HG02840 (cell line): Measurements from ENCODE around the gene PPM1H.
"Not testable (repeated sequence)": the region's sequence is repeated elsewhere in the genome, so short reads cannot be mapped to it uniquely, and the experiment has no call there.

ENCODE experiments used
- ATAC-seq: cut with Tn5 transposase; IDR thresholded peaks from one replicate; pipeline ENCODE4 v1.9.1; 2021; ENCODE audit warnings: mild to moderate bottlenecking, moderate library complexity, moderate number of reproducible peaks; ENCODE audit not compliant: unreplicated experiment, low FRiP score

PPM1H gene

DNA sequence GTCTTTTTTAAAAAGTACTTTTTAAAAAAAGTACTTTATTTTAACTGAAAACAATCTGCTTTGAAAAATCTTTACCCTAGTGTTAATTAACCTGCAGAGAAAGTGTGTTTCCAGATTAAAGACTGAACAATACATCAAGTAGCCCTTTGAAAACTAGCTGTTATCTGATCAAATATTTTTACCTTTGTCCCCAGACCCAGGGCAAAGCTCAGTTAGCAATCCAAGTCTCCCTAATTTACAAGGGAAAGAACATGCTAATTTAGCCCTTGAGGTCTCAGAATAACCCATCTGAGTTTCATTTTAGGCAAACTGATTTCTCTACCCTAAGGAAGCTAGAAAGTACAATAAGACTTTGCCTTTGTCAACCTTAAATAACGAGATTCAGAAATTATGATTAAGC lies 91.2 kb downstream of the PPM1H start:
- ATAC-seq = no peak

DNA sequence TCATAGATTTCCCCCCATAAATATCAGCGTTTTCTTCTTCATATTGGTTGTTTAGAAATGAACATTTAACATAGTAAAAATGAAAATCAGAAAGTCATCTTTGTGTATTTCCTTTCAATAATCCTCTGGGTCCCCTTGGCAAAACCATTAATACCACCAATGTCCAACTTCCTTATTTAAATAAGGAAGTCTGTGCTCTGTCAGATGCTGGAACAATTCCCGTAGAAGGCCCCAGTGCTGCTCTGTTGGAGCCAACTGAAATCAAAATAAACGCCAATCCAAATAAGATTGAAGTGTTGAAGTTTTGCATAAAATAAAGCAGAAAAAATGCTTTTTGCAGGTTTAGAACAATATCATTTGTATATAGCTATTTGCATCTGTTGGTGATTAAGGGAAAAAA lies 93.1 kb downstream of the PPM1H start:
- ATAC-seq = no peak

DNA sequence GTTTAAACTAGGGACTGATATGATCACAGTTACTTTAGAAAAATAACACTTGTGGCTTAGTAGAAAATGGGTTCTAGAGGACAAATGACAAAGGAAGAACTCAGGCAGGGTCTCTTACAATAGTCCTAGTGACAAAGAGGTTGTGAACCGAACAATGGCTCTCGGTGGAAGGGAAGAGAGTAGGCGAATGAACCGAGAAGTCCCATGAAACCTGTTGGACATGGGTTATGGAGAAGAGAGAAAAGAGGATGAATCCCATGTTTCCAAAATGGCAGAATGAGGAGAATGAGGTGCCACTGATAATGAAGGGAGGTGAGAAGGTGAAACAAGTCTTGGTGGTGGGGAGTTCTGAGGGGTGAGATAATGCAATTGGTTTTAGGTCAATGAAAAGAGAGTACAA lies 94.1 kb downstream of the PPM1H start:
- no peak for ATAC-seq

DNA sequence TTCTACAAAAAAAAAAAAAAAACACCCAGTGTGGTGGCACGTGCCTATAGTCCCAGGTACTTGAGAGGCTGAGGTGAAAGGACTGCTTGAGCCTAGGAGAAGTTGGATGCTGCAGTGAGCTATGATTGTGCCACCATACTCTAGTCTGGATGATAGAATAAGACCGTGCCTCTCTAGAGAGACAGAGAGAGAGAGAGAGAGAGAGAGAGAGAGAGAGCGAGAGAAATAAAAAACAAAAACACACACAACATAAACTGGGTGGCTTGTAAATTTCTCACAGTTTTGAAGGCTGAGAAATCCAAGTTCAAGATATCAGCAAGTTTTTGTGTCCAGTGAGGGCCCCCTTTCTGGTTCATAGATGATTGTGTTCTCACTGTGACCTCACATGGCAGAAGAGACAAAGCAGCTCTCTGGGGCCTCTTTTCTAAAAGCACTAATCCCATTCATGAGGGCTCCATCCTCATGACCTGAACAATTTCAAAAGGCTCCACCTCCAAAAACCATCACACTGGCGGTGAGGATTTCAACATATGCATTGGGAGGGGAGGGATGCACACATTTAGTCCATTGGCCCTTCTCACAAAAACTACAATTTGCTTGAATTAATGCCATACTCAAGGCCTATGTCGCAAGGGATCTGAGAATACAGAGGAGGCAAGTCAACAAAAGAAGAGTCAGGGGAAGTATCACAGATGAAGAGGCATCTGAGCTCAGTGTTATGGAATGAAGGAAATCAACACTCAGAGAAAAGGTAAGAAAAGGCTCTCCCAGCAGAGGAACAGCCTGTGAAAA lies 94.9 kb downstream of the PPM1H start:
- no peak for ATAC-seq

DNA sequence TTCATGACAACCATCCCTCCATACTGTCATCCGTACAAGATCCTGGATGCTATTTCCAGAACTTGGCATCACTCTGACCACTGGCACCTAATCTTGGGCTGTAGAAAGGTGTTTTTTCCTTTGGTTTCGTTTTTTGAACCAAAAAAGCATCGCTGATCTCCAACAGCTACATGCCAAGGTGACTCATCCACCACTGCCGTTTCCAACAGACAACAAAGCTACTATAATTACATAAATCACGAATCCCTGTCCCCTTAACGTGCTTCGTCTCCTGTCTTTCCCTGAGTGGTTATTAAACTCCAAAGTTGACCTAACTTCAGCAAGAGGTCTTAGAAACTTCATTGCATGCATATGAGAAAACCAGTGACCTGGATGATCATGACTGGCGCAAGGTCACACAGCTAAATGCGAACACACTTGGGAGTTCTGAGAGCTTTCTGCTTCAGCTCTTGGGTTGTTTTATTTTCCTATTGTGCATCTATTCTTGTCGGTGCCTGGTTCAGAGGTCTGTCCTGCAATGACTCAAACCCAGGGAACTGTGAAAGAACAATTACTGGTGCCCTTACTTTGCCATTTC lies 99.9 kb downstream of the PPM1H start:
- ATAC-seq = no peak

GRCh38 chr12:62834406-62834805 lies 100.5 kb downstream of the PPM1H start:
- ATAC-seq = no peak

- no peak for ATAC-seq
Measured at GRCh38 chr12:62833634-62834033, 101.3 kb downstream of the PPM1H start.

DNA sequence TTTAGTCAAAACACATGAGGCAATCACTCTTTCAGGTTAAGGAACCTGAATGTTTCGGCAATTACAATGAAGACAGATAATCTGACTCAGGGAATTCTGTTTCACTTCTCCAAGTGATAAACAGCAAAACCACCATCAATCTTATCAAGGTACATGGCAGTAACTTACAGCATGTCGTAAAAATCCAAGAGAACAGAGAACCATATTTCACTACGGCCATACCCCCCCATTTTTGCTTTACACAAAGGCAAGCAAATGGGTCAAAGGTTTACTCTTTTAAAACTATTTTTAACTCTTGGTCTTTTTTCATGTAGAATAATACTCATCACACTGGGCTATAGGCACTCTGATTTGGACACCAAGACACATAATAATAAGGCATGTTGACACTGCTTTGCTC lies 102.4 kb downstream of the PPM1H start:
- no peak for ATAC-seq

GRCh38 chr12:62832027-62832426 lies 102.9 kb downstream of the PPM1H start:
- no peak for ATAC-seq

- ATAC-seq = no peak
Measured at GRCh38 chr12:62827855-62828254, 107.1 kb downstream of the PPM1H start.

DNA sequence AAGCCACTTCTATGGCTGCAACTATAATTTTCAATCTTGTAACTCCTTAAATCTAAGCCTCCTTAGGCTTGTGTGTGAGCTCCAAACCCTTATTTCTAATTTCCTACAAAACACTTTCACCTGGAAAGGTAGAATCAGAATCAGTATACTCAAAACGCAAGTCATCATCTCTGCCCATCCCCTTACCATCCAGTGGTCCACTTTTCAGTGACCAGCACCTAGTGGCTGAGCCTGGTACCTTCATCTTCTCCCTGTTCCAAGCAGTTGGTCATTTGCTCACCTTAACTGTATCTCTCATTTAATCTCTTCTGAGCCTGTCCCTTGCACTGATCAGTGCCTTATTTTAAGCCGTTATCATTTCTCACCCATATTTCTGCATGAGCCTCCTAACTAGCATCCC lies 107.9 kb downstream of the PPM1H start:
- ATAC-seq = no peak

DNA sequence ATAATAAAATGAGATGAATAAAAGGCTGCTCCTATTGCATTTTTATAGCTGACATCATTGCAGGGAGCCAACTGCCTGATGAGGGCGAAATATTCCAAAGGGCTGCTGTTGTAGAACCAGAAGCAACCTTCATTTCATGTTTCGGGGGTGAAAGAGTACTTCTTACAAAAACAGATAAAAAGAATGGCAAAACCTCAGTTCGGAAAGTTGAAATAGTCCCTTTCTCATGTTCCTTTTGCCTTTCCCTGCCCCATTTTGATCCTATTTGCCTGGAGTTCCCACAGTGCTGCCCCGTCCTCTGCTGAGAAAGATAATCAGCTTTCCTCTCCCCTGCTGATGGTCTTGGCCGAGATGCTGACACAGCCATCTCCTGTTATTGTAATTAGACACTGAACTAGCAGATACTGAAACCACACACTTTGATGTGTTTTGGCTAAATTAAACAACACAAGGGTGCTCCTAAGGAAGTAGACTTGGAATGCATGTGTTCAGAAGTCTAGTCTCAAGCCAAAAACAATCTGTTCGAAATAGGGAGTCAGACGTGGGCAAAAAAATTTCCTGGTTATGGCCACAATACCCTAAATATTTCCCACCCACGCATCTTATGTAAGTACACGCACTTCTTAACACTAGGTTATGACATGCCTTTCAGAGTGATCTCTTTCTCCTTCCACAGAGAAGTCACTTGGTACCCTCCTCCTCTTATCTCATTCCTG lies 117.2 kb downstream of the PPM1H start:
- no peak for ATAC-seq

DNA sequence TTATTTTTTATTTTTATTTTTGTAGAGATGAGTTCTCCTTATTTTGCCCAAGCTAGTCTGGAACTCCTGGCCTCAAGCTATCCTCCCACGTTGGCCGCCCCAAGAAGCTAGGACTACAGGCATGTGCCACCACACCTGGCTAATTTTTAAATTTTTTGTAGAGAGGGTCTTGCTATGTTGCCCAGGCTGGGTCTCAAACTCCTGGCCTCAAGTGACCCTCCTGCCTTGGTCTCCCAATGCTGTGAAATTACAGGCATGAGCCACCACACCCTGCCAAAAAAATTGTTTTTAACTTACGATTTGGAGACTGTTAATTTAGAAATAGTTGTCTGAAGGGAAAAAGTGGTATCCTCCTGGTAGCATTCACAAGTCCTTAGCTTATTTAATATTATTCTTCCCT lies 120.7 kb downstream of the PPM1H start:
- ATAC-seq = no peak

- ATAC-seq = no peak
Measured at GRCh38 chr12:62813031-62813829, 121.7 kb downstream of the PPM1H start.

- not testable (repeated sequence) for ATAC-seq
Measured at GRCh38 chr12:62811481-62811880, 123.5 kb downstream of the PPM1H start.

DNA sequence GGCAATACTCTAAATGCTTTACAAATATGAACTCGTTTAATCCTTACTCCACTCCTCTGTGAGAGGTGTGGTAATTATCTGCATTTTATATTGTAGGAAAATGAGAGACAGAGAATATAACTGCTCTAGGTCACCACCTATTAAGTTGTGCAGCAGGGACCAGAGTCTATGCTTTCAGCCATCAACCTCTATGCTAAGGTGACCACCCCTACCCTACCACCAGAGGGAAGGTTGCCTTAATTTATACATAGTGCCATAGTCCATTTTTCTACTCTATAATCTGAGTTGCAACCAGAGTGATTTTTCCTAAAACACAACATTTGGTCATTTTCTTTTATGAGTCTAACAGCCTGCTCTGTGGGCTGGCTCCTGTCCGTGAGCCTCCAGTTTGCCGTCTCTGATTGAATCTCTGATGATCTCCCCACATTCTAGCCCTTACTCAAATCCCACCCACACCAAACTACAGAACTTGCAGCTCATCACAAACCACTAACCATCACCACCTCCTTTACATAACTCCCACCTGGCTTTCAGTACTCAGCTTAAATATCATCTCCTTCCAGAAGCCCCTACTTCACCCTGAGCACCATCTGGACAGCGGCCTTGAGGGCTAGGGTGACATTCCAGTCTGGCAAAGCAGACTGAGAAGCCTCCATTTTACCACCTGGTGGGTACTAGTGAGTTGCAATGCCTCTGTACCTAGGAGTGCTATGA lies 126.6 kb downstream of the PPM1H start:
- peak; percentile 56 for ATAC-seq

DNA sequence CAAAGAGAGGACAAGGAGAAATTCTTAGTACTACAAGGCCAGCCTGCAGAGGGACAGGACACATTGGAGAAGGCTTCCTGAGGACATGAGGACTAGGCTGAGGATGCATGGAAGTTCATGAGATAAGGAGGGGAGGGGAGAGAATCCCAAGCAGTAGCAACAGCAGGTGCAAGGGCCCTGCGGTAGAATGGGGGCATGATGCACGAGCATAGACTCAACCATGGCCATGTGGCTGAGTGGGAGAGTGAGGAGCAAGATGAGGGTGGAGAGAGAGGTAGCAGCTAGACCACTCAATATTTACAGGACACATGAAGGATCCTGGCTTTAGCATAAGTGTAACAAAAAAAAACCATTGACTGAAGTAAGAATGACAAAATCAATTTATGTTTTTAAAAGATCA lies 128.1 kb downstream of the PPM1H start:
- ATAC-seq = no peak

- no peak for ATAC-seq
Measured at GRCh38 chr12:62806244-62806836, 128.6 kb downstream of the PPM1H start.

DNA sequence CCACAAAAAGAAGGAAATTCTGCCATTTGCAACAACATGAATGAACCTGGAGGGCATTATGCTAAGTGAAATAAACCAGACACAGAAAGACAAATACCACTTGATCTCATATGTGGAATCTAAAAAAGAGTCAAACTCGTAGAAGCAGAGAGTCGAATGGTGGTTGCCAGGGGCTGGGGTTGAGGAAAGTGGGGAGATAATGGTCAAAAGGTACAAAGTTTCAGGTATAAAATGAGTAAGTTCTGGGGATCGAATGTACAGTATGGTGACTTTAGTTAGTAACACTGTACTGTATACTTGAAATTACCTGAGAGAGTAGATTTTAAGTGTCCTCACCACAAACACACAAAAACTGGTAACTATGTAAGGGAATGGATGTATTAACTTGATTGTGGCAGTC lies 129.4 kb downstream of the PPM1H start:
- no peak for ATAC-seq

- no peak for ATAC-seq
Measured at GRCh38 chr12:62803756-62804155, 131.2 kb downstream of the PPM1H start.
